Stimulated activated CD8-positive, alpha-beta memory T cell treated with anti-CD3 and anti-CD28 coated beads, Interleukin-7, amount 100 ng/mL, for 1 hour (primary cell): ENCODE data around the gene HNRNPUL1.
A peak's percentile ranks its signal among the peaks of the same experiment; 100 is the strongest.

Experiments
- DNase-seq, 2 donors: peaks; one replicate each; pipeline ENCODE4 v3.0.0-alpha.2; 2020; ENCODE audit warnings: low read depth in 2 of 2

The HNRNPUL1 gene

GRCh38 chr19:41308450-41309179, 44.4 kb downstream of the HNRNPUL1 start:
- DNase-seq, result peak; percentile 85 to 98

- DNase-seq, result no peak
Observed at GRCh38 chr19:41309180-41310032, 45.2 kb downstream of the HNRNPUL1 start.

DNA sequence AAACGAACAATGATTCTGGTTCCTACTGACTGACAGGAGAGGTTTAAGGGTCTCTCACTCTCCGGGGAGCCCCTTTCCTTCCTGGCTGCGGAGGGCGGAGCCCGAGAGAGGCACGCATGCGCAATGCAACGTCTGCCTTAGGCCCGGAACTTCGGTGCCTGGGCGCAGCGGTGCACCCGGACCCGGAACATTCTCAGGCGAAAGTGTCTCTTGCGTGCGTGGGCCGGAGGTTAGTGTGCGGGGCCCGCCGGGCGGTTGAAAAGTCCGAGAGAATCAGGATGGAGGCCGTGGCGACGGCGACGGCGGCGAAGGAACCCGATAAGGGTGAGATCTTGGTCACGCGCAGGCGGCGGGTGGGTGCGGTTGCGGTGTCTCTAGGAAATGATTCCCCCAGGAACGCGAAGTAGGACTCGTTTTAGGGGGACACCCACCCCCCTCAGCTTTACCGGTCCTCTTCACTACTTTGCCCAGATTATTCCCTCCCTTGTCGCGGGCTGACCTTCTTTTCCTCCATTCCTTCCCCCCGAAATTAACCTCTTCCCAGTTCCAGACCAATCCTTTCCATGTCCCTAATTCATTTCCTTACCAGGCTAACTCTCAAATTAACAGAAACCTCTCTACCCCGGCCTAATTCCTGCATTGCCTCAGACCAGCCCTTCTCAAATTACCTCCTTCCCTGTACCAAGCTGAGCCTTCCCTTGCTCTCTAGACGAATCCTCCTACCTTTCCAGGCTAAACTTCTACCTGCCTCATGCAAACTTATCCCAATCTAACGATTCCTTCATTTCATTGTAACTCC, 46.1 kb downstream of the HNRNPUL1 start, which contains the start of gene CCDC97:
CCDC97 (plus strand) TSS at position 140 of the 799 bp plus-strand sequence; CDS start at position 279, 139 bp downstream.
- DNase-seq, result peak; percentile 78 to 82

DNA sequence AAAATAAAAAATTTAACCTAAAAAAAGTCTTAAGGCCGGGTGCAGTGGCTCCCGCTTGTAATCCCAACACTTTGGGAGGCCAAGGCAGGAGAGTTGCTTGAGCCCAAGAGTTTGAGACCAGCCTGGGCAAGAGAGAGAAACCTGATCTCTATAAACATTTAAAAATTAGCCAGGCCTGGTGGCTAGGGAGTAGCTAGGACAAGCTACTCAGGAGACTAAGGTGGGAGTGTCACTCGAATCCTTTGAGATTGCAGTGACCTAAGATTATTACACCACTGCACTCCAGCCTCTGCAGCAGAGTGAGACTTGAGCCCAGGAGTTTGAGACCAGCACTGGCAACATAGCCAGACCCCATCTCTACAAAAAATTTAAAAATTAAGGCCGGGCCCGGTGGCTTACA, 46.9 kb downstream of the HNRNPUL1 start:
- no peak for DNase-seq

DNA sequence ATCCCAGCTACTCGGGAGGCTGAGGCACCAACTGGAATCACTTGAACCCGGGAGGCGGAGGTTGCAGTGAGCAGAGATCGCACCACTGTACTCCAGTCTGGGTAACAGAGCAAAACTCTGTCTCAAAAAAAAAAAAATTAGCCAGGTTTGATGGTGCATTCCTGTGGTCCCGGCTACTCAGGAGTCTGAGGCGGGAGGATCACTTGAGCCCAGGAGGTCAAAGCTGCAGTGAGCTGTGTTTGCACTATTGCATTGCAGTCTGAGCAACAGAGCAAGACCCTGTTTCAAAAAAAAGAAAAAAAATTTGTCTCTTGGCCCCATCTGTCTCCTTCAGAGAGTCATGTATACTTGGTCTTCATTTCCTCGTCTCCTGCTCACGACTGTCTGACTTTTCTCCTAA, 47.4 kb downstream of the HNRNPUL1 start:
- DNase-seq, result no peak

DNA sequence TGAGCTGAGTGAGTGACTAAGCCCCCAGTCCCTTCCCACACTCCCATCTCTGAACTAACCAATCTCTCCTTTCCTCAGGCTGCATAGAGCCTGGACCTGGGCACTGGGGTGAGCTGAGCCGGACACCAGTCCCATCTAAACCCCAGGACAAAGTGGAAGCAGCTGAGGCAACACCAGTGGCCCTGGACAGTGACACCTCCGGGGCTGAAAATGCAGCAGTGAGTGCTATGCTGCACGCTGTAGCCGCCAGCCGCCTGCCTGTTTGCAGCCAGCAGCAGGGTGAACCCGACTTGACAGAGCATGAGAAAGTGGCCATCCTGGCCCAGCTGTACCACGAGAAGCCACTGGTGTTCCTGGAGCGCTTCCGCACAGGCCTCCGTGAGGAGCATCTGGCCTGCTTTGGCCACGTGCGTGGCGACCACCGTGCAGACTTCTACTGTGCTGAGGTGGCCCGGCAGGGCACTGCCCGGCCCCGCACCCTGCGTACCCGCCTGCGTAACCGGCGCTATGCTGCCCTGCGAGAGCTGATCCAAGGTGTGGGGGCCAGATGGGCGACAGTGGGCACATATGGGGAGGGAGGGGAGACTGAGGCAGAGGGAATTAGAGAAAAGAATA, 52.2 kb downstream of the HNRNPUL1 start:
- DNase-seq, result no peak

- DNase-seq, result no peak
Observed at GRCh38 chr19:41318696-41319499, 54.7 kb downstream of the HNRNPUL1 start.

- no peak for DNase-seq
Observed at GRCh38 chr19:41319500-41320184, 55.5 kb downstream of the HNRNPUL1 start.

- no peak for DNase-seq
Observed at GRCh38 chr19:41320185-41320518, 56.0 kb downstream of the HNRNPUL1 start.

DNA sequence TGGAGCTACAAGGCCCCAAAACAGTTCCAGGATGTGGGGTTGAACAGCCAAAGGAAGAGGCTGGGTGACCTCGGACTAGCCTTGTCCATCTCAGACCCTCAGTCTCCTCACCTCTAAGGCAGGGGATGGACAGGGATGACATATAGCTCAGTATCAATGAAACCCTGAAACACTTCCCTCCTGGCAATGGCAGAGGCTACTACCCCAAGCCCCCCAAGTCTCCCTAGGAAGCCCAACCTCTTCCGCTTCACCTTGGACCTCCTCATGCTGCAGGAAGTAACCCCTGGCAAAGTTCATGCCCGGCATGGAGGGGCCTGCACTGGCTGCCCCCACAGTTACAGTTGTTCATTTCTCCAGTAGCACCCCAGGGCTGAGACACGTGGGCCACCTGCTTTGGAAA, 56.4 kb downstream of the HNRNPUL1 start:
- DNase-seq, result no peak

DNA sequence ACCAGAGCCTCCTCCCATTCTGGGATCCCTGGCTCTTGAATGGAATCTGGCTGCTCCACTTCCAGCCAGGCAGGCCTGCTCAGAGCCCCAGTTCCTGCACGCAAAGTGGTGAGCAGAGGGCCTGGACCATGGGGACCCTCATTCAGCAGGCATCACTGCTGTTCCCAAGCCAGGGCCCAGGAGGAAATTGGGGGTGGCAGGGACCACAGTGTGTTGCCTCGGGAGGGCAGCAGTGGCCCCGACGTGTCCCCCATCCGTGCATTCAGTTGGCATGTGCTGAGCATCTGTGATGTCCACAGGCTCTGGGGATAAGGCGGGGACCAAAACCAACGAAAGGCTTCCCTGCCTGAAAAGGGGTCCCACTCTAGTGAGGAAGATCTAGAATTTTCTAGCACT, 57.0 kb downstream of the HNRNPUL1 start:
- no peak for DNase-seq

DNA sequence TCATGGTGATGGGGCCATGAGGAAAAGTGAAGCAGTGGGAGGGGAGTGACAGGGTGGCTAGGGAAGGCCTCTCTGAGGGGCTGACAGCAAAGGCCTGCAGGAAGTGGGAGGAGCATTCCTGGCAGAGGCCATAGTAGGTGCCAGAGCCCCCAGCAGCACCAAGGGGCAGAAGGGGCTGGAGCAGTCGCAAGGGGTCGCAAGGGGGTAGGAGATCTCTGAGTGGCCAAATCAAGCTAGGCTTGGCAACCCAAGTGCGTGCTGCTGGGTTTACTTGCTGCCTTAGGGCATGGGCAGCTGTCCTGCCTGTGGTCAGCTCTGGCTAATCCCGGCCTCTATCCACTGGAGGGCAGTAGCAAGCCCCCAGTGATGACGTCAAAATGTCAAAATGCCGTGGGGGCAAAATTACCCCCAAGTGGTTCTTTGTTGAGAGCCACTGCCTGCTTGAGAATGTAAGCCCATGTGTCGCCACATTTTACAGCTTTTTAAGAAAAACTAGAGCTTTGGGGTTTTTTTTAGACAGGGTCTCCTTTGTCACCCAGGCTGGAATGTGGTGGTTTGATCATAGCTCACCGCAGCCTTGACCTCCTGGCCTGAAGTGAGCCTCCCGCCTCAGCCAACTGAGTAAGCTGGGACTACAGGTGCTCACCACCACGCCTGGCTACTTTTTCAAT, 57.6 kb downstream of the HNRNPUL1 start:
- no peak for DNase-seq

GRCh38 chr19:41322451-41322850, 58.3 kb downstream of the HNRNPUL1 start:
- no peak for DNase-seq

- no peak for DNase-seq
Observed at GRCh38 chr19:41323023-41323422, 58.9 kb downstream of the HNRNPUL1 start.

DNA sequence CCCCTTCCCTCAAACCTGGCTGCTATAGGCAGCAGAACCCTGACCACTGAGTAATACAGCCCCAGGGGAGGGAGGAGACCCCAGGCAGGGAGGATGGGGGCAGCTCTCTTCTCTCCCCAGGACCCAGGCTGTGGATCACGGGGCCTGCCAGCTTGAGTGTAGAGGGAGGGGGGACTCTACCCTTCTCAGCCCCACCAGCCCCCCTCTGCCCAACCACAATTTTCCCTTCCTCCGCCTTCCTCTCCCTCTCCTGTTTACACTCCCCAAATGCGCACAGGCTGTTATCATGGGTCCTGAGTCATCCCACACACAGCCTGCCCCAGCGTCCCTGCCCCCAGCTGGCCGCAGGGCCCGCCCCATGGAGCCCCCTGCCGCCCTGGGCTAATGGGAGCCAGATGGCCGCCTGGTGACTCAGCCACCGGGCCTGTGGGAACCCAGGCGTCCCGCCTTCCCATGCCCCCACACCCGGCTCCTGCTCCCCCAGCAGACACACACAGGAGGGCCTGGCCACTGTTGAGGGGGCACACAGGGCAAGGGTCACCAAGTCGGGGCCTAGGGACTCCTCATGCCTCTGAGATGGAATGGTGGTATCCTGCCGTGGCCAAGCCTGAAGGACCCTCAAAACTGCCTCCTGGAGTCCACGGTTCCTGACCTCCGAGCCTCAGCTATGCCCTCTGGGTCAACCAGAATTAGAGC, 59.4 kb downstream of the HNRNPUL1 start:
- DNase-seq, result no peak

GRCh38 chr19:41324231-41324702, 60.1 kb downstream of the HNRNPUL1 start:
- DNase-seq, result no peak

GRCh38 chr19:41324921-41325639, 60.9 kb downstream of the HNRNPUL1 start:
- no peak for DNase-seq

DNA sequence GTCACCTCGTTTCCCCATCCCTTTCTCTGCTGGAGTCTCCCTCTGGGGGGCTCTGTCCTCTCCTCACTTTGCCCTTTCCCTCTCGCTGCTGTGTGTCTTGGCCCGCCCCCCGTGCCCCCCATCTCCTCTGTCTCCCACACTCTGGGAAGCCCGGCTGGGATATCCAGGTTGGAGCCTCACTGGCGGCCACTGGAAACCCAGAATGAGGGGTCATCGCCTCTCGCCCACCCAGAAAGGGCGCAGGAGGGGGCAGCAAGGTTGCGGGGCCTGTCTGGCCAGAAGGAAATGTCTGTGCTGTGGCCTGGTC, 61.4 kb downstream of the HNRNPUL1 start:
- DNase-seq, result no peak
